Fibroblast of lung (primary cell): Measurements from ENCODE around the gene NEK6. TPM values are rescaled to one million over a fixed set of nuclear protein-coding genes. Genes with fewer than 3 reads are reported as not detected.

Experiments
- DNase-seq, 2 donors: peaks; one replicate each; pipeline versions ENCODE4 v3.0.0 to v3.0.0-alpha.2; 2010; ENCODE audit warnings: low read depth in 2 of 2
- H2AFZ ChIP-seq: 2 replicates; pipeline ENCODE4 v1.5.1; 2012; ENCODE audit warnings: low read length, control low read depth, inconsistent platforms
- H3K27ac ChIP-seq: 2 replicates; pipeline ENCODE4 v1.5.1; 2011; ENCODE audit warnings: low read length, control low read depth; ENCODE audit not compliant: insufficient read depth
- H3K27me3 ChIP-seq: 2 replicates; pipeline ENCODE4 v1.5.1; 2011; ENCODE audit warnings: mild to moderate bottlenecking, low read length; ENCODE audit not compliant: control insufficient read depth, insufficient read depth
- H3K36me3 ChIP-seq: 2 replicates; pipeline ENCODE4 v1.5.1; 2011; ENCODE audit warnings: low read length; ENCODE audit not compliant: control insufficient read depth, insufficient read depth
- H3K4me1 ChIP-seq: 2 replicates; pipeline ENCODE4 v1.5.1; 2011; ENCODE audit warnings: low read length; ENCODE audit not compliant: control insufficient read depth, insufficient read depth; ENCODE audit errors: extremely low read depth
- H3K4me2 ChIP-seq: 2 replicates; pipeline ENCODE4 v1.5.1; 2011; ENCODE audit warnings: low read length, control low read depth; ENCODE audit not compliant: insufficient read depth; ENCODE audit errors: extremely low read depth
- H3K4me3 ChIP-seq, 4 experiments: fragments of 200-600 bp in 1 of 4; sonication (generic) in 1 of 4; replicated peaks in 1 of 4; 2 replicates each; pipeline ENCODE4 v1.5.1; 2011 to 2016; ENCODE audit warnings: low read length in 4 of 4, low read depth in 3 of 4, mild to moderate bottlenecking in 3 of 4, control low read depth in 2 of 4, inconsistent platforms in 1 of 4, mixed read lengths in 1 of 4; ENCODE audit not compliant: insufficient read depth in 1 of 4; ENCODE audit errors: control extremely low read depth in 1 of 4
- H3K79me2 ChIP-seq: 2 replicates; pipeline ENCODE4 v1.5.1; 2012; ENCODE audit warnings: mild to moderate bottlenecking, low read length, inconsistent platforms; ENCODE audit not compliant: control insufficient read depth, insufficient read depth
- H3K9ac ChIP-seq: 2 replicates; pipeline ENCODE4 v1.5.1; 2011; ENCODE audit warnings: mild to moderate bottlenecking, low read length, control low read depth; ENCODE audit not compliant: insufficient read depth
- H3K9me3 ChIP-seq: 2 replicates; pipeline ENCODE4 v1.5.1; 2012; ENCODE audit warnings: low read depth, low read length; ENCODE audit not compliant: control insufficient read depth, insufficient read depth
- H4K20me1 ChIP-seq: 2 replicates; pipeline ENCODE4 v1.5.1; 2011; ENCODE audit warnings: low read length; ENCODE audit not compliant: control insufficient read depth, insufficient read depth; ENCODE audit errors: extremely low read depth
- CTCF ChIP-seq, 2 donors: IDR thresholded peaks in 1 of 2; conservative IDR thresholded peaks in 1 of 2; 1 replicate in 1 of 2; 2 replicates in 1 of 2; pipeline ENCODE4 v1.5.1; 2011 to 2012; ENCODE audit warnings: low read length in 2 of 2, control low read depth in 1 of 2, inconsistent platforms in 1 of 2, low read depth in 1 of 2, mild to moderate bottlenecking in 1 of 2
- EZH2 ChIP-seq: IDR thresholded peaks from 2 replicates; pipeline ENCODE4 v1.5.1; 2012; ENCODE audit warnings: low read length, control low read depth, mild to moderate bottlenecking; ENCODE audit errors: missing control alignments
- polyA plus RNA-seq, 2 donors: library from polyadenylated mRNA; depleted of rRNA in 1 of 2; stranded (reverse) in 1 of 2; unstranded in 1 of 2; fragments of >200 nt; gene quantifications; 2 replicates each; pipeline ENCODE4 v1.2.1, GENCODE V29; 2011 to 2012; ENCODE audit warnings: missing spikeins in 1 of 2
- total RNA-seq: library from RNA; depleted of rRNA; stranded (reverse); fragments of >200 nt; gene quantifications from 2 replicates; pipeline ENCODE4 v1.2.1, GENCODE V29; 2014

Gene NEK6
- total and polyA plus RNA-seq, 2 donors (not counting 1 experiment from before 2014, with no cell fraction given) = 71.2 to 71.4 TPM

- H3K79me2 ChIP-seq = peaks cover 99% of the 10 kb centered on the region
- TF ChIP-seq EZH2 = no peak
- no peak for TF ChIP-seq CTCF (conservative IDR thresholded peaks at IDR 0.05 in 1 of 2, IDR thresholded peaks at IDR 0.05 in 1 of 2; ENCODE audit: low read depth in 1 of 2, low read length in 2 of 2)
- H4K20me1 ChIP-seq = no peaks in the 10 kb centered on the region
- no peak overlapping the region for H3K27ac ChIP-seq
- no peak for DNase-seq
- H2AFZ ChIP-seq = no peak overlapping the region
- no peaks in the 10 kb centered on the region for H3K9me3 ChIP-seq
- no peak overlapping the region for H3K4me3 ChIP-seq
- H3K9ac ChIP-seq = no peak overlapping the region
- peaks cover 5% of the 10 kb centered on the region for H3K4me1 ChIP-seq
- peaks cover 16% of the 10 kb centered on the region for H3K36me3 ChIP-seq
- H3K4me2 ChIP-seq = no peak overlapping the region
- H3K27me3 ChIP-seq = no peaks in the 10 kb centered on the region
These were observed 15.2 kb downstream of the NEK6 start for GRCh38 chr9:124272979-124273378.

GRCh38 chr9:124273427-124274160 is 15.8 kb downstream of the NEK6 start:
- no peak for DNase-seq

GRCh38 chr9:124274226-124274625 is 16.5 kb downstream of the NEK6 start:
- Histone ChIP-seq H3K4me2 (no peak overlapping the region), H3K27ac (no peak overlapping the region), H3K9ac (no peak overlapping the region), H3K79me2 (peaks cover 98% of the 10 kb centered on the region), H3K27me3 (no peaks in the 10 kb centered on the region), H3K36me3 (peaks cover 18% of the 10 kb centered on the region), H3K4me1 (peaks cover 5% of the 10 kb centered on the region), H3K9me3 (no peaks in the 10 kb centered on the region), H3K4me3 (no peak overlapping the region), H2AFZ (no peak overlapping the region), H4K20me1 (no peaks in the 10 kb centered on the region)
- TF ChIP-seq EZH2 = no peak
- no peak for TF ChIP-seq CTCF (conservative IDR thresholded peaks at IDR 0.05 in 1 of 2, IDR thresholded peaks at IDR 0.05 in 1 of 2; ENCODE audit: low read depth in 1 of 2, low read length in 2 of 2)
- DNase-seq = no peak

More at GRCh38 chr9:124273427-124274160, 15.8 kb downstream of the NEK6 start:
- Histone ChIP-seq H3K27me3 (no peaks in the 10 kb centered on the region), H3K4me1 (peaks cover 5% of the 10 kb centered on the region), H3K9me3 (no peaks in the 10 kb centered on the region), H2AFZ (no peak overlapping the region), H3K4me3 (no peak overlapping the region), H3K9ac (no peak overlapping the region), H4K20me1 (no peaks in the 10 kb centered on the region), H3K36me3 (peaks cover 18% of the 10 kb centered on the region), H3K4me2 (no peak overlapping the region), H3K27ac (no peak overlapping the region), H3K79me2 (peaks cover 99% of the 10 kb centered on the region)
- no peak for TF ChIP-seq CTCF (conservative IDR thresholded peaks at IDR 0.05 in 1 of 2, IDR thresholded peaks at IDR 0.05 in 1 of 2; ENCODE audit: low read depth in 1 of 2, low read length in 2 of 2)
- no peak for TF ChIP-seq EZH2
